HepG2 (cell line): ENCODE results near the gene TWNK. TPM values are rescaled to one million over a fixed set of nuclear protein-coding genes. Genes with fewer than 3 reads are reported as not detected.

Experiments used
- ATAC-seq: fragments of 200-7000 bp; cut with Tn5 transposase; 3 replicates; pipeline ENCODE4 v1.9.1; 2020; ENCODE audit warnings: mild to moderate bottlenecking, moderate library complexity
- BruUV-seq: library from RNA; stranded (reverse); fragments of 400-500 nt; replicated peaks from 2 replicates; lab custom pipeline; 2021; lab: Mats Ljungman, UMichigan
- CTCF ChIA-PET: fragments of 300-600 bp; formaldehyde crosslinking; extraction: SDS; loops from one replicate; lab custom pipeline; 2021; ENCODE audit warnings: low total read pairs, inconsistent platforms, low intra/inter-chr PET ratio; lab: Yijun Ruan, JAX
- POLR2A ChIA-PET: fragments of 350-600 bp; sonication (Branson Sonifier 250); formaldehyde crosslinking; loops from one replicate; lab custom pipeline; 2020; ENCODE audit warnings: antibody characterized with exemption, inconsistent platforms; lab: Yijun Ruan, JAX
- DNase-seq: peaks from one replicate; pipeline ENCODE4 v3.0.0-alpha.2; 2015; ENCODE audit warnings: low spot score
- FAIRE-seq: peaks from 3 replicates; lab custom pipeline; 2011; peaks lifted over from hg19 to GRCh38; lab: Jason Lieb, UNC
- H2AFZ ChIP-seq: one replicate; pipeline ENCODE4 v1.6.1; 2011; ENCODE audit warnings: low read length, inconsistent platforms
- H3K27ac ChIP-seq: fragments of 300-600 bp; 3 replicates; pipeline ENCODE4 v1.8.0; 2011; ENCODE audit warnings: mixed run types, mild to moderate bottlenecking, mixed read lengths, low read length, inconsistent platforms; ENCODE audit not compliant: insufficient read depth; ENCODE audit errors: extremely low read length
- H3K27me3 ChIP-seq, 2 experiments: fragments of 200-600 bp in 1 of 2; 2 replicates in 1 of 2; 3 replicates in 1 of 2; pipeline versions ENCODE4 v1.6.0 to v1.8.0; 2011; ENCODE audit warnings: low read length in 2 of 2, mild to moderate bottlenecking in 2 of 2, moderate library complexity in 2 of 2, inconsistent platforms in 1 of 2; ENCODE audit not compliant: insufficient read depth in 2 of 2, control insufficient read depth in 1 of 2
- H3K36me3 ChIP-seq, 2 experiments: fragments of 200-600 bp in 1 of 2; replicated peaks in 1 of 2; 2 replicates in 1 of 2; 3 replicates in 1 of 2; pipeline versions ENCODE4 v1.5.1 to v1.8.0; 2011; ENCODE audit warnings: low read length in 2 of 2, inconsistent platforms in 1 of 2; ENCODE audit not compliant: insufficient read depth in 2 of 2, control insufficient read depth in 1 of 2
- H3K4me1 ChIP-seq: 2 replicates; pipeline ENCODE4 v1.5.1; 2012; ENCODE audit warnings: low read length, inconsistent platforms; ENCODE audit not compliant: insufficient read depth
- H3K4me2 ChIP-seq: 2 replicates; pipeline ENCODE4 v1.6.0; 2011; ENCODE audit warnings: low read depth, low read length, inconsistent platforms
- H3K4me3 ChIP-seq, 3 experiments: fragments of 200-600 bp in 1 of 3; sonication (generic), shearing (Covaris generic) in 1 of 3; replicated peaks in 1 of 3; 2 replicates each; pipeline ENCODE4 v1.5.1; 2011 to 2016; ENCODE audit warnings: low read length in 3 of 3, inconsistent platforms in 2 of 3, low read depth in 2 of 3, mild to moderate bottlenecking in 2 of 3, control low read depth in 1 of 3, mixed read lengths in 1 of 3; ENCODE audit not compliant: insufficient read depth in 1 of 3
- H3K79me2 ChIP-seq: one replicate; pipeline ENCODE4 v1.6.1; 2011; ENCODE audit warnings: low read length, inconsistent platforms; ENCODE audit not compliant: insufficient read depth
- H3K9ac ChIP-seq: 2 replicates; pipeline ENCODE4 v1.6.0; 2011; ENCODE audit warnings: mild to moderate bottlenecking, low read depth, low read length, inconsistent platforms; ENCODE audit not compliant: insufficient read depth
- H3K9me3 ChIP-seq: 2 replicates; pipeline ENCODE4 v1.5.1; 2012; ENCODE audit warnings: mild to moderate bottlenecking, low read length
- H4K20me1 ChIP-seq: 2 replicates; pipeline ENCODE4 v1.6.0; 2011; ENCODE audit warnings: inconsistent platforms, mild to moderate bottlenecking, low read length, moderate library complexity; ENCODE audit not compliant: insufficient read depth
- FOXA1 ChIP-seq, 2 experiments: fragments of 450-650 bp in 1 of 2; sonication (generic) in 1 of 2; formaldehyde crosslinking in 1 of 2; IDR thresholded peaks; 2 replicates each; pipeline versions ENCODE4 v1.4.0 to v1.6.1; 2016 to 2020; ENCODE audit warnings: missing genetic modification reagents in 1 of 2
- FOXK1 ChIP-seq: sonication (generic); formaldehyde crosslinking; IDR thresholded peaks from 2 replicates; pipeline ENCODE4 v1.4.0; 2020; ENCODE audit warnings: low read depth, missing genetic modification reagents, borderline replicate concordance
- IRF9 ChIP-seq: sonication (generic); formaldehyde crosslinking; IDR thresholded peaks from 2 replicates; pipeline ENCODE4 v1.8.0; 2022; ENCODE audit warnings: missing genetic modification reagents, mild to moderate bottlenecking, borderline replicate concordance
- ISL2 ChIP-seq: sonication (generic); formaldehyde crosslinking; IDR thresholded peaks from 2 replicates; pipeline ENCODE4 v1.5.0; 2020; ENCODE audit warnings: missing genetic modification reagents
- KLF12 ChIP-seq: sonication (generic); formaldehyde crosslinking; IDR thresholded peaks from 2 replicates; pipeline ENCODE4 v1.4.0; 2020; ENCODE audit warnings: missing genetic modification reagents, borderline replicate concordance
- MED1 ChIP-seq: sonication (generic); formaldehyde crosslinking; IDR thresholded peaks from 2 replicates; pipeline ENCODE4 v1.4.0; 2020; ENCODE audit warnings: missing genetic modification reagents
- MTA1 ChIP-seq: sonication (generic); formaldehyde crosslinking; IDR thresholded peaks from 2 replicates; pipeline ENCODE4 v1.4.0; 2020; ENCODE audit warnings: missing genetic modification reagents, mild to moderate bottlenecking, borderline replicate concordance
- ONECUT2 ChIP-seq: sonication (generic); formaldehyde crosslinking; IDR thresholded peaks from 2 replicates; pipeline ENCODE4 v1.4.0; 2020; ENCODE audit warnings: missing genetic modification reagents
- PRMT3 ChIP-seq: sonication (generic); formaldehyde crosslinking; IDR thresholded peaks from 2 replicates; pipeline ENCODE4 v1.8.1; 2022; ENCODE audit warnings: low read depth, mild to moderate bottlenecking, moderate library complexity, missing genetic modification reagents, borderline replicate concordance
- TFDP1 ChIP-seq: IDR thresholded peaks from 2 replicates; pipeline ENCODE4 v1.6.1; 2016; ENCODE audit warnings: missing compliant biosample characterization, missing genetic modification reagents, borderline replicate concordance
- ZFP36L2 ChIP-seq: sonication (generic); formaldehyde crosslinking; IDR thresholded peaks from 2 replicates; pipeline ENCODE4 v1.4.0; 2020; ENCODE audit warnings: missing genetic modification reagents
- ZFY ChIP-seq: sonication (generic); formaldehyde crosslinking; IDR thresholded peaks from 2 replicates; pipeline ENCODE4 v1.4.0; 2020; ENCODE audit warnings: missing genetic modification reagents
- ZNF124 ChIP-seq: sonication (generic); formaldehyde crosslinking; IDR thresholded peaks from 2 replicates; pipeline ENCODE4 v1.4.0; 2020; ENCODE audit warnings: missing genetic modification reagents
- ZNF207 ChIP-seq: fragments of 450-650 bp; IDR thresholded peaks from 2 replicates; pipeline ENCODE4 v1.6.1; 2016; ENCODE audit warnings: antibody characterized with exemption, borderline replicate concordance
- ZNF234 ChIP-seq: sonication (generic); formaldehyde crosslinking; conservative IDR thresholded peaks from 2 replicates; pipeline ENCODE4 v1.5.1; 2020; ENCODE audit warnings: mild to moderate bottlenecking, missing genetic modification reagents
- ZNF512B ChIP-seq: sonication (generic); formaldehyde crosslinking; IDR thresholded peaks from 2 replicates; pipeline ENCODE4 v1.5.1; 2020; ENCODE audit warnings: missing genetic modification reagents, mild to moderate bottlenecking, borderline replicate concordance
- ZNF563 ChIP-seq: sonication (generic); formaldehyde crosslinking; IDR thresholded peaks from 2 replicates; pipeline ENCODE4 v1.8.0; 2022; ENCODE audit warnings: mild to moderate bottlenecking, moderate library complexity, missing genetic modification reagents
- ZNF670 ChIP-seq: sonication (generic); formaldehyde crosslinking; IDR thresholded peaks from 2 replicates; pipeline ENCODE4 v1.8.0; 2022; ENCODE audit warnings: mild to moderate bottlenecking, missing genetic modification reagents, borderline replicate concordance
- ZNF720 ChIP-seq: sonication (generic); formaldehyde crosslinking; IDR thresholded peaks from 2 replicates; pipeline ENCODE4 v1.4.0; 2020; ENCODE audit warnings: missing genetic modification reagents
- WGBS: methylation state at CpG from one replicate; pipeline ENCODE4 v1.1.6; 2017; ENCODE audit warnings: low lambda C conversion rate; 5-methylcytosine and 5-hydroxymethylcytosine counted together
- in situ Hi-C: cut with HindIII; loops from 2 replicates; pipeline ENCODE4 v1.10.0; 2017; ENCODE audit warnings: low pct_unique_long_range_greater_than_20kb; ENCODE audit not compliant: extremely low pct_ligation_motif_present
- intact Hi-C: fragments of 100-400 bp; cut with micrococcal nuclease; formaldehyde crosslinking; loops from one replicate; pipeline ENCODE4 v1.10.0; 2022; ENCODE audit not compliant: unreplicated experiment
- polyA plus RNA-seq, 8 experiments: library from polyadenylated mRNA; depleted of rRNA in 3 of 8; stranded (reverse) in 7 of 8; unstranded in 1 of 8; fragments of >200 nt; fragmentation: Illumina TruSeq in 4 of 8; extraction: Trizol in 4 of 8; gene quantifications; 2 replicates each; pipeline versions ENCODE4 v1.2.1 to v1.2.3, GENCODE V29; 2011 to 2016; ENCODE audit warnings: low read depth in 4 of 8, missing spikeins in 1 of 8, mixed read lengths in 1 of 8; ENCODE audit not compliant: insufficient read depth in 1 of 8
- total RNA-seq, 5 experiments: library from RNA; depleted of rRNA; stranded (reverse); fragments of >200 nt; fragmentation: Illumina TruSeq; extraction: Trizol; gene quantifications; 2 replicates each; pipeline ENCODE4 v1.2.3, GENCODE V29; 2016; ENCODE audit warnings: low read depth in 1 of 5

TWNK gene
- total and polyA plus RNA-seq, 2 of the 13 experiments (the other 11 are each of a cell fraction or from before 2014, with no cell fraction given) = 10.7 to 16.5 TPM

- peak overlapping the region; percentile 95 for H3K4me2 ChIP-seq
- no peaks in the 10 kb centered on the region for H3K36me3 ChIP-seq
- H3K4me1 ChIP-seq = peaks cover 41% of the 10 kb centered on the region
- FAIRE-seq (peak; percentile 26), ATAC-seq (peak; percentile 69), DNase-seq (peak; percentile 68)
- CTCF ChIA-PET = interaction anchor here (2.1 kb wide), 1 partner anchor 23 kb away, joined by 7 read pairs; no protein-coding TSS in a partner anchor
- no peak overlapping the region for H3K27ac ChIP-seq
- WGBS = 27% methylated on average over 18 of the region's 20 CpGs
- H3K9ac ChIP-seq = peak overlapping the region; percentile 52
- peak overlapping the region; percentile 25 to 69 (median 55); a peak in 5 of 6 replicates for H3K4me3 ChIP-seq
- intact Hi-C loops (loop anchor here (2.0 kb wide), 1 partner anchor 49 kb away; no protein-coding TSS in a partner anchor), in situ Hi-C loops (no loop called here)
- H3K79me2 ChIP-seq = no peaks in the 10 kb centered on the region
- BruUV-seq = no TSS peak
- POLR2A ChIA-PET = interaction anchor here (0.9 to 6.0 kb wide), 11 partner anchors 10 to 49 kb away, joined by 3 to 56 read pairs (median 5); partner anchors contain the start of genes LZTS2, PDZD7 and SFXN3
- no peaks in the 10 kb centered on the region for H3K9me3 ChIP-seq
- H3K27me3 ChIP-seq = peaks cover 1 to 13% of the 10 kb centered on the region in 2 experiments; a peak in 2 of 5 replicates
- no peaks in the 10 kb centered on the region for H4K20me1 ChIP-seq
- H2AFZ ChIP-seq = no peak overlapping the region
- TF ChIP-seq IRF9 = no peak
- TF ChIP-seq ZNF720 (CRISPR knock-in tag) = no peak
- no peak for TF ChIP-seq ZNF234 (CRISPR knock-in tag)
- no peak for TF ChIP-seq ZNF563 (CRISPR knock-in tag)
- no peak for TF ChIP-seq FOXA1 (IDR thresholded peaks at IDR 0.05)
- peak; percentile 76 for TF ChIP-seq FOXA1 (CRISPR knock-in tag; IDR thresholded peaks at IDR 0.05)
- TF ChIP-seq MED1 (CRISPR knock-in tag) = 0 out of 2 replicates have a peak, but pooled peaks have one; percentile 19
- 0 out of 2 replicates have a peak, but pooled peaks have one; percentile 6 for TF ChIP-seq FOXK1 (CRISPR knock-in tag)
- no peak for TF ChIP-seq TFDP1 (CRISPR knock-in tag)
- TF ChIP-seq ZNF207 = no peak
- TF ChIP-seq ONECUT2 (CRISPR knock-in tag) = no peak
- TF ChIP-seq ZFP36L2 (CRISPR knock-in tag) = no peak
- no peak for TF ChIP-seq ZNF670 (CRISPR knock-in tag)
- TF ChIP-seq PRMT3 (CRISPR knock-in tag) = no peak
- TF ChIP-seq ISL2 (CRISPR knock-in tag) = no peak
- TF ChIP-seq ZNF124 (CRISPR knock-in tag) = no peak
- TF ChIP-seq MTA1 (CRISPR knock-in tag) = 0 out of 2 replicates have a peak, but pooled peaks have one; percentile 3
- 0 out of 2 replicates have a peak, but pooled peaks have one; percentile 22 for TF ChIP-seq ZNF512B (CRISPR knock-in tag)
- peak; percentile 60; the same call in 1 of the 2 replicates for TF ChIP-seq ZFY (CRISPR knock-in tag)
- no peak for TF ChIP-seq KLF12 (CRISPR knock-in tag)
Observed at GRCh38 chr10:101018118-101018599, 30.8 kb downstream of the TWNK start.
